ENCODE measurements around the gene SCMH1. TPM values are rescaled to one million over a fixed set of nuclear protein-coding genes. Genes with fewer than 3 reads are reported as not detected.

The SCMH1 gene
- total RNA-seq, result 21.2 and 24.1 TPM in 2 replicates

DNA sequence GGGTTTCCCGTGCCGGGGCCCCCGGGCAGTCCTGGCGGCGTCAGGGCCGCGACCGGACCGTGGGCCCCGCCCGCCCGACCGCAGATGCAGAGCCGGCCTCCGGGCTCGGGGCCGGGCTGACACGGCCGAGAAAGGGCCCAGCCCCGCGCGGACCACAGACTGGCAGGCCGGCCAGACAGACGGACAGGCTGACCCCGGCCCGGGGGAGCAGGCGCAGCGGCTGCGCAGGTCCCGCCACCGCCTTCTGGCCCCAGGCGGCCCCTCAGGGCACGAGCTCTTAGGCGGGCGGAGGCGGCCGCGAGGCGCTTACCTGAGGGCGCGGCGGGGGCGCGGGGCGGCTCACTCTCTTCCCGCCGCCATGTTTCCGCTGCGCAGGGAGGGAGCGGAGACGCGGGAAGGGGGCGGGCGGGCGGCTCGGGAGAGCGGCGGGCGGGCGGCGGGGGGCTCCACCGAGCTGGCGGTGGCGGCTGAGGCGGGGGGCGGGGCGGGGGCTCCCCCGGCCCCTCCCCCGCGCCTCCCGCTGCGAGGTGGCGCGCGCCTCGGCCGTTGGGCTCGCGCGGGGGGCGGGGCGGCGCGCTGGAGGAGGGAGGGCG, at the start of gene SCMH1:
Gene SCMH1, minus strand, starts transcription at position 558 of the 593 bp plus-strand sequence. CDS start 56,173 bp downstream, outside the sequence.
- intact Hi-C loops (cut with micrococcal nuclease), result loop anchor here (5.0 kb wide), 2 partner anchors 120 to 240 kb away; partner anchors contain the start of gene FOXO6

GRCh38 chr1:41291195-41291594, 49.1 kb upstream of the SCMH1 start:
- intact Hi-C loops (cut with micrococcal nuclease), result no loop called here

DNA sequence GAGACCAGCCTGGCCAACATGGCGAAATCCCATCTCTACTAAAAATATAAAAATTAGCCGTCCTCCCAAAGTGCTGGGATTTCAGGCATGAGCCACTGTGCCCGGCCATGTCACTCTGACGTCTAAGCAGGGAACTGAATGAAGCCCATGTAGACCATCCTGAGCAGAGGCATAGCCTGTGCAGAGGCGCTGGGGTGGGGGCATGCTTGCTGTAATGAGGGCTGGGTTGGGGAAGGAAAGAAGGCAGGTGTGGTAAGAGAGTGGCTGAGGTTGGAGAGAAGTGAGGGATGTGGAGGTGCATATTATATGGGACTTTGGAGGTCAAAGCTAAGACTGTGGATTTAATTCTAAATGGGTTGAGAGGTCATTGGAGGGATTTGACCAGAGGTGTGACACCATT, 47.1 kb upstream of the SCMH1 start:
- intact Hi-C loops (cut with micrococcal nuclease), result no loop called here

DNA sequence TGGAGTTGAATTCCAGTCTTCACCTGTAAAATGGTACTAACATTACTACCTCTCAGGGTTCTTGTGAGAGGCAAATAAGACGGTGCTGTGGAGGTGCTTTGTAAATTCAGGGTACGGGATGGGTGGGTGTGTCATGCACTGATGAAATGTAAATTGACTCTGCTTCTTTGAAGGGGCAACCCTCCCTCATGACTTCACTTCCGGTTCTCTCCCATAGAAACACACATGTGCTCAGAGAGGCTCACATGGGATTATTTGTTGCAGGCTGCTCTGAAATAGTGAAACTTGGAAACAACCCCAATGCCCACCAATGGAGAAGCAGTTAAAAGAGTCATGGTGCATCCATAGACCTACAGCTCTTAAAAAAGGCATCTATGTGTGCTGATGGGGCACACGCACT, 44.9 kb upstream of the SCMH1 start:
- intact Hi-C loops (cut with micrococcal nuclease), result no loop called here

- intact Hi-C loops (cut with micrococcal nuclease), result no loop called here
Measured at GRCh38 chr1:41286486-41286885, 44.4 kb upstream of the SCMH1 start.

- intact Hi-C loops (cut with micrococcal nuclease), result no loop called here
Measured at GRCh38 chr1:41285818-41286217, 43.7 kb upstream of the SCMH1 start.

GRCh38 chr1:41284121-41284520, 42.0 kb upstream of the SCMH1 start:
- intact Hi-C loops (cut with micrococcal nuclease), result loop anchor here (5.0 kb wide), 1 partner anchor 133 kb away; no protein-coding TSS in a partner anchor

DNA sequence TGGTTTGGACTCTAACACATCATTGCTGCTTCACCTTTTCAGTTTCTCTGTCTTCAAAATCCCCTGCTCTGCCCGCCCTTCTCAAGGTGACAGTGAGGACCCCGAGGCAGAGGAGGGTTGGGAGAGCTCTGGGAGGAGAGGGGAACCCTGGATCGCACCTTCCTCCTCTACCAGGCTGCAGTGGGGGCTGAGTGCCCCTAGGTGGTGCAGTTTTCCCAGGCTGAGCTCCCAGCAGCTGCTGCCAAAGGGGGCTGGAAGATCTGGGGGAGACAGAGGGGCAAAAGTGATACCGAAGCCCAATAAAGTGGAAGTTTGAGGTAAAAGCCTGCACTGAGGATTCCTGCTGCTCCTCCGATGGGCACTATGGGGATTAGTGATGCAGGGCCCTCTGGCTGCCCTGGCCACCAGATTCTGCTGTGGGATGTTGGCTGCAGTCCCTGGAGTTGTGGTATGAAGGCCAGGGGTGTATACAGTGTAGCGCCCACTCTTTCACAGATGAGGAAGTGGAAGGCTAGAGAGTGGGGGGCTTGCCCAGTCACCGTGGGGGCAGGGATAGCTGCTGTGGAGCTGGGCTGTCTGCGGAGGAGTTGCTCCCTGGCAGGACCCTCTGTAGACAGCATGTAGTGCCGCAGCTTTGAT, 40.7 kb upstream of the SCMH1 start:
- intact Hi-C loops (cut with micrococcal nuclease), result loop anchor here (5.0 kb wide), 1 partner anchor 135 kb away; no protein-coding TSS in a partner anchor

DNA sequence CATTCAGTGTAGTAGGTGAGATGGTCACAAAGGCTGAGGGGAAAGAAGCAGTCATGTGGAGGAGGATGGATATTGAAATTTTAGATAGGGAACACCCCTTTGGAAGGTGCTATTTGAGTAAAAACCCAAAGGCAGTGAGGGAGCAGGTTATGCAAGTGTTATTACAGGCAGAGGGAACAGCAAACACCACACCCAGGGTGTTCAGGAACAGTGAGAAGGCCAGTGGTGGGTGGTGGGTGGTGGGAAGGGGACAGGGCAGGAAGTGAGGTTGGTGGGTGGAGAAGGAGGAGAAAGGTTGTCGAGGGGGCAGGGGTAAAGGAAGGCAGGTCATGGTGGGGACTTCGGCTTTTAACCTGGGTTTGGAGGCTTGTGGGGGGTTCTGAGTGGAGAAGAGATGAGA, 39.2 kb upstream of the SCMH1 start:
- intact Hi-C loops (cut with micrococcal nuclease), result loop anchor here (5.0 kb wide), 1 partner anchor 136 kb away; no protein-coding TSS in a partner anchor

DNA sequence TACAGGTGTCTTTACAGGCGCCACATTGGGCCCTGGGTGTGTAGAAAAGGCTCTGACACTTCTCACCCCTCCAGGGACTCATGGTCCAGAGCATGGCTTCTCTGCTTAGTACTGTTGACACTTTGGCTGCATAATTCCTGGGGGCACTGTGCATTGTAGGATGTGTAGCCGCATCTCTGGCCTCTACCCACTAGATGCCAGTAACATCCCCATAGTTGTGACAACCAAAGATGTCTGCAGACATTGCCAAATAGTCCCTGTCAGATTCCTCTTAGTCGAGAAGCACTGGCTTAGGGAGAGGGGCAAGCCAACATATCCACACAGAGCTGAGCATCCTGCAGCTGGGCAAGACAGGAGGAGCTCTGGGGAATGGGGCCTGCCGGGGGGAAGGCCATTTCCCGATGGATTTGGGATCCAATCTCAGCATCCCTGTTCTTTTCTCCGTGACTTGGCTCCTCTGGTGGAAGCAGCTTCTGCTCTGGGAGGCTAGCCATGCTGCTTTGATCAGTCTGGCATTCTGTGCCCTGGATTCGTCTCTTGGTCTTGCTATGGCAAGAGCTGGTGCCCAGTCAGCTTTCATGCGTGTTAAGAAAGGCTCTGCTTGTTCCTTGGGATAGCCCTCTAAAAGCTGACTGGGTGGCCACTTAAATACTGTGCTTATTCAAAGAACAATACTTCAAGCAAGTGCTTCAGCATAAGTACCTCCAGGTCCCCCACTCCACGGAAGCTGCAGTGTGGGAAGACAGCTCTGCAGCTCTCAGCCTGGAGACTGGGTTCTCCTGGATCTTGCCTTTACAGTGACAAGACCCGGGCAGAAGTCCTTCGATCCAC, 38.3 kb upstream of the SCMH1 start:
- intact Hi-C loops (cut with micrococcal nuclease), result loop anchor here (5.0 kb wide), 1 partner anchor 137 kb away; no protein-coding TSS in a partner anchor

GRCh38 chr1:41278076-41278475, 36.0 kb upstream of the SCMH1 start:
- intact Hi-C loops (cut with micrococcal nuclease), result no loop called here

DNA sequence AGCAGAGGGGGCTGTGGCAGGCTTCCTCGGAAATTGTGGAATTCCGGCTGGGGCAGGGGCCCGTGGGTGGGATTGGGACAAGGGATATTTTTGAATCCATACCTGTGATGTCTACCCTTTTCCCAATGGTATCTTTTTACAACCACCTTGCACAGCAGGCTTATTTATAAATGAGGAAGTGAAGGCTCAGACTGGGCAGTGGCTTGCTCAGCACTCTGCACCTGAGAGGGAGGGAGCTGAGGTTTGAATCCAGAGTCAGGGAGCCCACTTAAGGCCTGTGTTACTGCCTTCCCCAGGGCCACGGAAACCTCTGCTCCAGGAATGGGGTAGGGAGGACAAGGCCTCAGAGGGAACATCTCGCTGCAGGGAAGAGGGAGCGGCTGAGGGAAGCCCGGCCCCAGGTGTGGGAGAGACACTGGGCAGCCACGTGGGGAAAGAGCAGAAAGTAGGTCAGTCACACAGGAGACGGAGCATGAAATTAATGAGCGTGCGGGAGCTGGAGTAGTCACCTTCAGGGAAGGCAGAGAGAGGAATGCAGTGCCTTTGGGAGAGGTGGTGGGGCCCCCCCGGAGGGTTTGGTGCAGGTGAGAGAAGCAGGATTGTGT, 35.4 kb upstream of the SCMH1 start:
- intact Hi-C loops (cut with micrococcal nuclease), result no loop called here

DNA sequence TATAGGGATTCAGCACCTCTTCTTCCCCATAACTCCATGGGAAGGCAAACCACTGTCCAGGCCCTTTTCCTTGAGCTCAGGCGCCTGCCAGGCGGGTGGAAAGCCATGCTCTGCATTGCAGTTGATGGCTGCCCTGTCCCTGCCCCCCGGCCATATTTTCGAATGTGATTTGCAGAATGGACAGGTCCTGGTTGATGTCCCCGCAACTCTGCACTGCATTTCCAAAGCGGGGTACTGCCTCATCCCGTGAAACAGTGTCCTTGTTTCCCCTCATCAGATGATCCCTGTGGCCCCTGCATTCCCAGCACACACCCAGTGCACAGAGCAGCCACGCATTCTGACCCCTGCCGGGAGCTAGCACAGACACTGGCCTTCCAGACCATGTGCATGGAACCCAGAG, 33.7 kb upstream of the SCMH1 start:
- intact Hi-C loops (cut with micrococcal nuclease), result no loop called here

DNA sequence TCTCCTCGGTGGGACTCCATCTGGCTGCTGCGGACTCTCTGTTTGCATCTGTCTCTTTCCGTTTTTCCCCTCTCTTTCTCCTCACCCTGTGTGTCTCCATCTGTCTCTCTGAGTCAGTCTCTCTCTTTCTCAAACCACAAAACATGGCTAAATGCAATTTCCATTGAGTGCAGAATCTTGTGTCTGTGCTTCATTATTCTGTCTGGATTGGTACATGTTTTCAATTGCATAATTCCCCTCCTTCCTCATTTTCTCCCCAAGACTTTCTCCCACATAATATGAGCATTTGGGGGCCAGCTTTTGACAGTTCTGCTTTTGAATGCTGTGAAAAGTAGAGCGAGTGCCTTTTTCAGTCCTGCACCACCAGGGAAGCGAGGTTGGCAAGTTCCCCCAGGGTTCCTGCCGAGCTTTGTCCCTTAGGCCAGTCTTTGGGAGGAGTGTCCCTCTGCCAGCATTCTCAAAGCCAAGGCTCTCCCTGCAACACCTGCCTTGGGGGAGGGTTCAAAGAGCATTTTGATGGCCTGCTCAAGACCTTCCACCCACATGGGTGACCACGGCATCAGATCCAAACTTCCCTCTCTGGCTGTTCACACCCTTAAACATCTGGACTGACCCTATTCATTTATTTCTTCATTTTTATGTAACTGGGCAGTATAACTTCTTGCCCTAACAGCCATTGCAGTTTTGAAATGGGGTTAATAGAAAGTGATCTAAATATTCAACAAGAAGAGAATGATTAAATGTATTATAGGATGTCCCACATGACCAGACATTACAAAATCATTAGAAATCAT, 32.8 kb upstream of the SCMH1 start:
- intact Hi-C loops (cut with micrococcal nuclease), result no loop called here

DNA sequence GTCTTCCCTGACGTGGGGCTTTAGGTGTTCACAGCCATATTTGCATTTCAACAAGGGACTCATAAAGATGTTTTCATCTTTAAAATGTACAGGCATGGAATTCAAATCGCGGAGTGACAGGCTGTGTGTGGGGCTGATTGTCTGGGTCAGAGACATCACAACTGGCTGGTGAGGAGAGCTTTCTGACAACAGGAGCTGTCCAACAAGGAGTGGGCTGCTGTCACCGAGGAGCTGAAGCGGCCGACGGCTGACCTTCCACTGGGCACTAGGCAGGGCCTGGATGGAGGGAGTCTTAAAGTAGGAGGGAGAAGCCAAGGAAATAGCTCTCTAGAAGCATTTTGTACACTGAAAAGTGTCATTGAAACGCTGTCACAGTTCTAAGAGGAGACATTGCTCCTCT, 30.5 kb upstream of the SCMH1 start:
- intact Hi-C loops (cut with micrococcal nuclease), result no loop called here

DNA sequence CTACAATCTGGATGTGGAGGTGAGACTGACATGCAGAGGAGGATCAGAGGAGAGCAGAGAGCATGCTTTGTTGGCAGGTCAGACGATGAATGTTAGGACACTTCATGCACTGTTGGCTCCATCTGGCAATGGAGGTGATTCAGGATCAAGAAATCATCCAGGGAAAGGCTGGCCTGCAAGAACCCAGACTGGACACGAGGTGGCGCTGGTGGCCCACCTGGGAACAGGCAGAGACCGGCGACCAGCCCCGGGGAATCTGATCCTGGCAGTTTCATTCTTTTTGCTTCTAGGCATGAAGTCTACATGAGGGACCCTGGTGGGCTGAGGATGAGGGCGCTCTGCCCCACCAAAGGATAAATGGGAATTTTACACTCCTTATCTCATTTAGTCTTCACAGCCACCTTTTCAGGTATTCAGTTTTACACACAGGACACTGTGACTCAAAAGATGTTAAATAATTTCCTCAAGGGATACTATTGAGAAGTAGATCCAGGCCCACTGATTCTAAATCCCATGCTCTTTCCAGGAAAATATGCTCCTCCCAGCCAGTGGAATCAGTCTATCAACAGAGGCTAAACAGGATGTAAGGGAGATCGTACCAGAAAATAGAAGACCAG, 26.2 kb upstream of the SCMH1 start:
- intact Hi-C loops (cut with micrococcal nuclease), result loop anchor here (1.0 kb wide), 1 partner anchor 164 kb away; no protein-coding TSS in a partner anchor

DNA sequence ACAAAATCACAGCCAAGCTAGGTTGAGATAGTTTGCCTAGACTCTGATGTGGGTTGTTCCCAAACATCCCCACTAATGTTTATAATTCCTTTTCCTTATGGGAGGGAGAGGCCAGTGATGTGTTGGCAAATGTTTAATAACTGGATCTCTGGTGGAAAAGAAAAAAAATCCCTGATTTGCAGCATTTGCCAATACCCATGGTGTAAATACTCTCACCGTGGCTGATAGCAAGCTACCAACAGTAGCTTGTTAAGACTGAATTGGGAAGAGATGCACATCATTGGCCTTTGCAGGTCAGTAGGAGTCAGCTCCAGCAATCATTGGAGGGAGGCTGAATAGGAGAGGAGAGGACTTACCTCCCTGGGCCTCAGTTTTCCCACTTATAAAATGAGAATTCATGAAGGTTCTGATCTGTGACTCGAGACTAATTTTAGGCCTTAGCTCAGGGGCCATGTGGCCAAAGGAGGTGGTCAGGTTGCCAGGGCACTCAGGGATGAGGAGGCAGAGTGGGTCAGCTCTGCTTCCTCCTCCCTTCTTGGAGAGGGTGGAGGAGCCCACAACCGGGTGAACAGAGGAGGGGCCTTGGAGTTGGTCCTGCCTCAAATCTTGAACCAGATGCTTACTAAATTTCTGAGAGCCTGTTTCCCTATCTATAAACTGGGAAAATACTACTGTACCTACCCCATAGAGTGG, 20.0 kb upstream of the SCMH1 start:
- intact Hi-C loops (cut with micrococcal nuclease), result no loop called here

GRCh38 chr1:41260768-41261167, 18.7 kb upstream of the SCMH1 start:
- intact Hi-C loops (cut with micrococcal nuclease), result no loop called here

- intact Hi-C loops (cut with micrococcal nuclease), result no loop called here
Measured at GRCh38 chr1:41259221-41259620, 17.1 kb upstream of the SCMH1 start.

GRCh38 chr1:41255978-41256377, 13.9 kb upstream of the SCMH1 start:
- intact Hi-C loops (cut with micrococcal nuclease), result no loop called here
